ENCODE measurements around the gene KRT17.

The KRT17 gene

DNA sequence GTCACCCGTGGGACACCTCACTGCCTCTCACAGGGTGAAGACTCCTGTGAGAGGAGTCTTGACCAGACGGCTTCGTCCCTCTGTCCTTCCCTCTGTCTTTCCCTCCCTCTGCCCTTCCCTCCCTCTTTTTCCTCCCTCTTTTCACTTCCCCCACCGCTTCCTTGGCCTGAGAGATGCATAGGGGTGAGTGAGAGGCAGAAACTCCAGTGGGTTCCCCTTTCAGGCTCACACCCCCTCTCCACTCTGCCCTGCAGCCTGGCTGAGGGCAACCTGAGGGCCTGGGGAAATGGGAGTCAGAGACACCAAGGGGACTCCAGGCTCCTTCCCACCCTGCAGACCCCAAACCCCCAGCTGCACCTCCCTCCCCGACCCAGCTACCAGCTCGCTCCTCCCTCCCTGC lies 14.6 kb upstream of the KRT17 start:
- no peak overlapping the region for H3K4me3 ChIP-seq (ENCODE audit: low read depth in 1 of 2, low read length in 2 of 2)
- no peak overlapping the region for H3K27ac ChIP-seq (ENCODE audit: low read length)
- H3K4me1 ChIP-seq (ENCODE audit: control insufficient read depth in 1 of 2, insufficient read depth in 2 of 2, low read length in 2 of 2) = peaks cover 3 to 5% of the 10 kb centered on the region in 2 donors
- no peaks in the 10 kb centered on the region for H3K36me3 ChIP-seq (ENCODE audit: control insufficient read depth in 1 of 2, insufficient read depth in 2 of 2, low read length in 2 of 2)
- no peaks in the 10 kb centered on the region for H3K9me3 ChIP-seq (ENCODE audit: control insufficient read depth in 1 of 2, low read length in 2 of 2)
- H3K27me3 ChIP-seq (ENCODE audit: low read depth, low read length) = no peaks in the 10 kb centered on the region

DNA sequence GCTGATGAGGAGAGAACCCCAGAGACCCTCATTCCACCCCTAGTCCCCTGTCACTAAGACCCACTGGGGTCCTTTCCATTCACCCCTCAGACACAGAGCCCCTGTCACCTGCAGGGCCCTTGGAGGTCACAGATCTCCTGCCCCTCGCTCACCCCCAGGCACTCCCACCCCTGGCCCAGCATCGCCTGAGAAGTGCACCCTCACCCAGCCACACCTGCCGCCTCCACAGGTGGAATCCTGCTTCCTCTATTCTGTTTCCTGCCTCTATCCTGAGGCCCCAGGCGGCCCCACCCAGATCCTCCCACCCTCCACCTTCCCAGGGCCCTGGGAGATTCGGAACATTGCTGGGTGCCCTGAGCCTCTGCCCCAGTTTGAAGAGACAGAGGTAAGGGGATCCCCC lies 13.8 kb upstream of the KRT17 start:
- Histone ChIP-seq H3K27ac (ENCODE audit: low read length) (no peak overlapping the region), H3K9me3 (ENCODE audit: control insufficient read depth in 1 of 2, low read length in 2 of 2) (no peaks in the 10 kb centered on the region), H3K36me3 (ENCODE audit: control insufficient read depth in 1 of 2, insufficient read depth in 2 of 2, low read length in 2 of 2) (no peaks in the 10 kb centered on the region), H3K4me3 (ENCODE audit: low read depth in 1 of 2, low read length in 2 of 2) (no peak overlapping the region), H3K4me1 (ENCODE audit: control insufficient read depth in 1 of 2, insufficient read depth in 2 of 2, low read length in 2 of 2) (peaks cover 3 to 5% of the 10 kb centered on the region in 2 donors), H3K27me3 (ENCODE audit: low read depth, low read length) (no peaks in the 10 kb centered on the region)

DNA sequence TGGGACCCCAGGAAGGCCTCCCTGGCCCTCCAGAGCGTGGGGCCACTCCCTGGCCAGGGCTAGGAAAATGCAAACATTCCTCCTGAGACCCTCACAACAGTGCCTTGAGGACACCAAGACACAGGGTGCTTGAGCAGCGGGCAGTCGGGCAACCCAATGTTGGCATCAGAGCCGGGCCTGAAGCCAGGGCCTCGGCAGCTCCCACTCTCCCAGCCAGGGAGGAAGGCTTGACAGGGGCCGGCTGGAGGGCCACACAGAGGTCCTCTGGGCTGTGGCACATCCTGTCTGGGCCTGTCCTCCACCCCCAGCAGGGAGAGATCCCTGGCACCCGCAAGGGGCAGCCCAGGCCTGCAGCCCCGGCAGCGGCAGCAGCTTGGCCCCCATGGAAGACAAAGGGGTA lies 12.3 kb upstream of the KRT17 start:
- Histone ChIP-seq H3K27ac (ENCODE audit: low read length) (no peak overlapping the region), H3K4me1 (ENCODE audit: control insufficient read depth in 1 of 2, insufficient read depth in 2 of 2, low read length in 2 of 2) (peaks cover 3 to 5% of the 10 kb centered on the region in 2 donors), H3K36me3 (ENCODE audit: control insufficient read depth in 1 of 2, insufficient read depth in 2 of 2, low read length in 2 of 2) (no peaks in the 10 kb centered on the region), H3K9me3 (ENCODE audit: control insufficient read depth in 1 of 2, low read length in 2 of 2) (no peaks in the 10 kb centered on the region), H3K27me3 (ENCODE audit: low read depth, low read length) (no peaks in the 10 kb centered on the region), H3K4me3 (ENCODE audit: low read depth in 1 of 2, low read length in 2 of 2) (no peak overlapping the region)

DNA sequence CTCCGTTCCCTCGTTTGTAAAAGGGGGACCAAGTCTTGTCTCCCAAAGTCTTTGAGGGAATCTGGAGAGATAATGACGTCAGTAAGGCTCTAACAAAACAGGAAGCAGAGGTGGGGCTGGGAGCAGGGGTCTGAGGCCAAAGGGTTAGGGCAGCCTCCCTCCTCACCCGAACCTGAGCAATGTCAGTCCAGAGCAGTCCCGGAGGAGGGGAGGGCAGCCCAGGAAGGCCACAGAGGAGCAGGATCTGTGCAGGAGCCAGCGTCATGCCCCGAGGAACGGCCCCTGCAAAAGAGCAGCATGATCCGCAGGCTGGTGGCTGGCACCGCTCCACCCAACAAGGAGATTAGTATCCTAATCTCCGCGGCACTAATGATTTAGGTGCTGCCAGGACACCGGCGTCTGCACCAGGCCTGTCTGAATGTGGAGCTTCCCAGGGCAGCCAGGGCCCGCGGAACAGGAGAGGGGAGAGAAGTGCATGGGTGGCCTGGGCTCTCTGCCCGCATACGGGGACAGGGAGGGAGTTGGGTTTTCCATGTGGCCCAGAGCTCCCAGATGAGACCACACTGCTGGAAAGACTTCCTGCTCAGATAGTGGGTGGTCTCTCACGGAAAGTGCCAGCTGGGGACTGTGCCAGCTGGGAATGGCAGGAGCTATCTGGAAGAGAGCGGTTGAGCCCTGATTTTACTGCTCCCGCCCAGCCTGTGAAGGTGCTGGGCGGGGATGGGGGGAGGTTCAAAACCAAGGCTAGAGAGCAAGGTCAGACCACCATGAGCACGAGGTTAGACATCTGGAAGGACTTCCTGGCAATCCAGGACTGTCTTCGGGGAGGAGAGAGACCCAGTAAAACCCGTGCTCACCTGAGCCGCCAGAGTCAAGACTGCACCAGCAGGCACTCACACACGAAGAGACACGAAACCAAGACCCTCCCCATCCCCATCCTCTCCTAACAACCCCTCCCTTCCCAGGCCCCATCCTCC lies 11.0 kb upstream of the KRT17 start:
- Histone ChIP-seq H3K4me3 (ENCODE audit: low read depth in 1 of 2, low read length in 2 of 2) (peak overlapping the region in 1 of 2 donors; percentile 16), H3K36me3 (ENCODE audit: control insufficient read depth in 1 of 2, insufficient read depth in 2 of 2, low read length in 2 of 2) (no peaks in the 10 kb centered on the region), H3K27me3 (ENCODE audit: low read depth, low read length) (no peaks in the 10 kb centered on the region)

DNA sequence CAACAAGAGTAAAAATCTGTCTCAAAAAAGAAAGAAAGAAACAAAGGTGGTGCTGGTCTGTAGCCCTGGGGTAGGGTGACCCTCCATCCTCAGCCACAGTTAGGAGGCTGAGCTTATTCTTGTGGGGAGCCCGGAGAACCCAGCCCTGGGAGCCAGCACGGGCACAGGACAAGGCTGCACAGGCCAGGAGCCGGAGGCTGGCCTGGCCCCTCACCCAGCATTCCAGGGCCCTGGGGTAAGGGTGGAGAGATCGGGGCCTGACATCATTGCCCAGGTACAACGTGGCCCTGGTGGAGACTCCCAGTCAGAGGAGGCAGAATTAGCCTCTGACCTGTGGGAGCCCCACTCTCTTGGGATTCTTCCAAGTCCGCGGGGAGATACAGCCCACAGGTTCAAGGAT lies 10.3 kb upstream of the KRT17 start:
- Histone ChIP-seq H3K36me3 (ENCODE audit: control insufficient read depth in 1 of 2, insufficient read depth in 2 of 2, low read length in 2 of 2) (no peaks in the 10 kb centered on the region), H3K27me3 (ENCODE audit: low read depth, low read length) (no peaks in the 10 kb centered on the region), H3K27ac (ENCODE audit: low read length) (no peak overlapping the region), H3K4me3 (ENCODE audit: low read depth in 1 of 2, low read length in 2 of 2) (no peak overlapping the region), H3K9me3 (ENCODE audit: control insufficient read depth in 1 of 2, low read length in 2 of 2) (no peaks in the 10 kb centered on the region), H3K4me1 (ENCODE audit: control insufficient read depth in 1 of 2, insufficient read depth in 2 of 2, low read length in 2 of 2) (peaks cover 3 to 5% of the 10 kb centered on the region in 2 donors)

More for the DNA sequence above, 11.0 kb upstream of the KRT17 start:
- Histone ChIP-seq H3K4me1 (ENCODE audit: control insufficient read depth in 1 of 2, insufficient read depth in 2 of 2, low read length in 2 of 2) (peaks cover 3 to 5% of the 10 kb centered on the region in 2 donors), H3K9me3 (ENCODE audit: control insufficient read depth in 1 of 2, low read length in 2 of 2) (no peaks in the 10 kb centered on the region), H3K27ac (ENCODE audit: low read length) (peak overlapping the region; percentile 23)

DNA sequence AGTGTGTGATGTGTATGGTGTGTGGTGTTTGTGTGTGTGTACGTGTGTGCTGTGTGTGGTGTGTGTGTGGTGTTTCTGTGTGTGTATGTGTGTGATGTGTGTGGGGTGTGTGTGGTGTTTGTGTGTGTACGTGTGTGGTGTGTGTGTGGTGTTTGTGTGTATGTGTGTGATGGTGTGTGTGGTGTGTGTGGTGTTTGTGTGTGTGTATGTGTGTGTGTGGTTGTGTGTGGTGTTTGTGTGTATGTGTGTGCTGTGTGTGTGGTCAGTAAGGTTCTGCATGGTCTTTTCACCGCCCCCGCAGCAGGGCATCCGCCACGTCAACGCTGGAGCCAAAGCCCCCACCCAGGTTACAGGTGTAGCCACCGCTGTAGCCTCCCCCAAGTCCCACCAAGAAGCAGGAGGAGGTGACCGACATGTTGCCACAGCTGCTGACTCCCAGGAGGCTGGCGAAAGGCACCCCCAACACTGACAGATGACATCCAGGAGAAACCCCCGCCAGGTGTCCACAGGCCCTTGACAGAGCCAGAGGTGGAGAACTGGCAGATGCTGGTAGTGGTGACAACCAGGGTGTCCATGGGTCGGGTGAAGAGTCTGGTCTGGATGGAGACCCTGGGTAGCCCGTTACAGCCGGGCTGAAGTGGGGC lies 9.3 kb upstream of the KRT17 start:
- Histone ChIP-seq H3K36me3 (ENCODE audit: control insufficient read depth in 1 of 2, insufficient read depth in 2 of 2, low read length in 2 of 2) (no peaks in the 10 kb centered on the region), H3K4me1 (ENCODE audit: control insufficient read depth in 1 of 2, insufficient read depth in 2 of 2, low read length in 2 of 2) (peaks cover 3 to 5% of the 10 kb centered on the region in 2 donors), H3K4me3 (ENCODE audit: low read depth in 1 of 2, low read length in 2 of 2) (no peak overlapping the region), H3K9me3 (ENCODE audit: control insufficient read depth in 1 of 2, low read length in 2 of 2) (no peaks in the 10 kb centered on the region), H3K27me3 (ENCODE audit: low read depth, low read length) (no peaks in the 10 kb centered on the region), H3K27ac (ENCODE audit: low read length) (no peak overlapping the region)

DNA sequence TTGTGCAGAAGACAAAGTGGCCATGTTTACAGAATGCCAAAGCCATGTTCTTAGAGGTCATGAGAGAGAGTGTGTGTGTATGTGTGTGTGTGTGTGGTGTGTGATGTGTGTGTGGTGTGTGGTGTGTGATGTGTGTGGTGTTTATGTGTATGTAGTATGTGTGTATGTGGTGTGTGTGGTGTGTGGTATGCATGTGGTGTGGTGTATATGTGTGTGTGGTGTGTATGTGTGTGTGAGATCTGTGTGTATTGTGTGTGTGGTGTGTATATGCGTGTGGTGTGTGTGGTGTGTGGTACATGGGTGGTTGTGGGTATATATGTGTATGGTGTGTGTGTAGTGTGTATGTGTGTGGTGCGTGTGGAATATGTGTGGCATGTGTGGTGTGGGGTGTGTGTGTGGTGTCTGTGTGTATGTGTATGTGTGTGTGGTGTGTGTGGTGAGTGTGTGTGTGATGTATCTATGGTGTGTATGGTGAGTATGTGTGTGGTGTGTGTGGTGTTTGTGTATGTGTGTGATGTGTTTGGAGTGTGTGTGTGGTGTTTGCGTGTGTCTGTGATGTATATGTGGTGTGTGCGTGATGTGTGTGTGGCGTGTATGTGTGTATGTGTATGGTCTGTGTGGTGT lies 8.2 kb upstream of the KRT17 start:
- no peak overlapping the region for H3K27ac ChIP-seq (ENCODE audit: low read length)
- peaks cover 3 to 5% of the 10 kb centered on the region in 2 donors for H3K4me1 ChIP-seq (ENCODE audit: control insufficient read depth in 1 of 2, insufficient read depth in 2 of 2, low read length in 2 of 2)
- no peak overlapping the region for H3K4me3 ChIP-seq (ENCODE audit: low read depth in 1 of 2, low read length in 2 of 2)
- no peaks in the 10 kb centered on the region for H3K9me3 ChIP-seq (ENCODE audit: control insufficient read depth in 1 of 2, low read length in 2 of 2)
- H3K36me3 ChIP-seq (ENCODE audit: control insufficient read depth in 1 of 2, insufficient read depth in 2 of 2, low read length in 2 of 2) = no peaks in the 10 kb centered on the region
- no peaks in the 10 kb centered on the region for H3K27me3 ChIP-seq (ENCODE audit: low read depth, low read length)

DNA sequence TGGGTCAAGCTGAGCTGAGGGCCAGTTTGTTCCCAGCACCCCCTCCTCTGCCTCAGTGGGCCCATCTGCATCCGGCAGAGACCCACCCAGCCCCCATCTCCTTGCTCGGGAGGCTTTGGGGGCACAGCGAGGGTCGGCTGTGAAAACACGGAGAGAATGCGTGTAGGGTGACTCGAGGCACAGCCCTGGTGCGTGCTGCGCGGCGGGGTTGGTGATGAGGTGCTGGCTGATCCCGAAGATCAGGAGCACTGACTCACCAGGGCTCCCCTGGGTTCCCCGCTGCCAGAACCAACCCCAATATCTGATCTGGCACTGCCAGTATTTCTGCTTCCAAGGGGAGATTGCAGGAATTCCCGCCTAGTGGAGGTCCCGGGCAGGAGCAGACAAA lies 7.5 kb upstream of the KRT17 start:
- Histone ChIP-seq H3K9me3 (ENCODE audit: control insufficient read depth in 1 of 2, low read length in 2 of 2) (no peaks in the 10 kb centered on the region), H3K27ac (ENCODE audit: low read length) (no peak overlapping the region), H3K4me3 (ENCODE audit: low read depth in 1 of 2, low read length in 2 of 2) (no peak overlapping the region), H3K27me3 (ENCODE audit: low read depth, low read length) (no peaks in the 10 kb centered on the region), H3K4me1 (ENCODE audit: control insufficient read depth in 1 of 2, insufficient read depth in 2 of 2, low read length in 2 of 2) (peaks cover 3 to 5% of the 10 kb centered on the region in 2 donors), H3K36me3 (ENCODE audit: control insufficient read depth in 1 of 2, insufficient read depth in 2 of 2, low read length in 2 of 2) (no peaks in the 10 kb centered on the region)

DNA sequence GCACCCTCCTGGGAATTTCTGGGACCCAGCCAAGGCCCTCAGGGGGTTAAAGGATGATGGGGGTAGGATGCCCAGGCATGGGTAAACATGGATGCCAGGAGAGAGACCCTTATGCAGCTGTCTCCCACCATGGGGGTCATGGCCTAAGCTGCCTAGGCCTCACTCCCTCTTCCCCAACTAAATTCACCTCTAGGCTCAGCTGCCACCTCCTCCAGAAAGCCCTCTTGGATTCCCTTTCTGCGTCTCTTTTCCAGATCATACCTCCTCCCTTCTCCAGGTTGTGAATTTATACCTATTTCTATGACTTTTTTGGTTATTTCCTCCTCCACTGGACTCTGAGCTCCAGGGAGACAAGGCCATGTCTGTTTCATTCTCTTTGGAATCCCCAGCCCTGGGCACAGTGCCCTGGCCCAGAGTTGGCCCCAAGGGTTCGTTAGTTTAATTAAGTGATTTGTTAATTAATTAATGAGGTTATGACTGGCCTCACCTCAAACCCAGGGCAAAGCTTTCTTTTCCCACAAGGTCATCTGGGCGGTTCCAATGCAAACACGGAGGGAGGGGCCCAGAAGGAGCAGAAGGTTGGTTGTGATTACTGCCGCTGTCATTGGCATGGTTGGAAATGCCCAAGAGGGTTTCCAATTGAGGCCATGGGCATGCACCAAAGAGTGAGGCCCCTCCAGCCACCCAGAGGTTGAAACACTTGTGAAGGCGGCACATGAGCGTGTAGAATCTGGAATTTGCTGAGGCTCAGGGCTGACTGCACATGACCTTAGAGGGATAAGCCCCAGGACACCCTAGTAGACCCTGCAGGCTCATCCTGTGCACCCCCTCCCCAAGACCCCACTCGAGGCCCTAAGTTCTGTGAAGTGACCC lies 6.9 kb upstream of the KRT17 start:
- no peaks in the 10 kb centered on the region for H3K9me3 ChIP-seq (ENCODE audit: control insufficient read depth in 1 of 2, low read length in 2 of 2)
- no peak overlapping the region for H3K27ac ChIP-seq (ENCODE audit: low read length)
- H3K4me1 ChIP-seq (ENCODE audit: control insufficient read depth in 1 of 2, insufficient read depth in 2 of 2, low read length in 2 of 2) = peaks cover 3 to 5% of the 10 kb centered on the region in 2 donors
- H3K27me3 ChIP-seq (ENCODE audit: low read depth, low read length) = no peaks in the 10 kb centered on the region
- H3K36me3 ChIP-seq (ENCODE audit: control insufficient read depth in 1 of 2, insufficient read depth in 2 of 2, low read length in 2 of 2) = no peaks in the 10 kb centered on the region
- H3K4me3 ChIP-seq (ENCODE audit: low read depth in 1 of 2, low read length in 2 of 2) = no peak overlapping the region

DNA sequence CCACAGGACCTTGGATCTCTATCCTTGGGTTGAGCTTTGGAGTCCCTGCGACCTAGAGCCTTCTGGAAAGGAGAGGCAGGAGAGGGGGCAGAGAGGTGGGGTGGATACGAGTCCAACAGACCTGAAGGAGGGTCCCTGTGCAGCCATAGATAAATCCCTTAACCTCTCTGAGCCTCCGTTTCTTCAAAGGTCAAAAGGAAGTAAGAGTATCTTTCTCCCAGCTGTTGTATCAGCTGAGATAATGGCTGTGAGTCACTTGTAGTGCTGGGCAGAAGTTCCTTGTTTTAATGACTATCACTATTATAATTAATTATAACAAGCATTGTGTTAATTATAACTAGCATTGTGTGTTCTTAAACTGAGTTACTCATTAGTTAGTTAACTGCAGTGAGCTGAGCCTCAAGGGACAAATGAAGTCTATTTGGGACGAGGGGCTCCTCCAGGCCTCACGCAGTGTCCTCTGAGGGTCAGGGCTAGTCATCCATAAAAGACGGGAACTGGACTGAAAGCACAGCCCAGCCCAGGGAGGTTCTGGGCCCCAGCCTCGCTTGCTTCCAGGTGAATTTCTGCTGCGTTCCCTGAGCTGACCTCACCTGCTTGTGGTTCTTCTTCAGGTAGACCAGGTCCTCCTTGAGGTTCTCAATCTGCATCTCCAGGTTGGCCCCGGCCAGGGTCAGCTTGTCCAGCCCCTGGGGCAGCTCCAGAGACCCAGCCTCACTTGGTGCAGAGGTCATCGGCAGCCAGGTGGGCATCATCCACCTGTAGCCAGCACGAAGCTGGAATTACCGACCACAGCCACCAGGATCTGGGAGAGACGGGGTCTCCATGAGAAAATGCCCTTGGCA lies 5.7 kb upstream of the KRT17 start:
- H3K36me3 ChIP-seq (ENCODE audit: control insufficient read depth in 1 of 2, insufficient read depth in 2 of 2, low read length in 2 of 2) = no peaks in the 10 kb centered on the region
- H3K9me3 ChIP-seq (ENCODE audit: control insufficient read depth in 1 of 2, low read length in 2 of 2) = no peaks in the 10 kb centered on the region
- no peak overlapping the region for H3K4me3 ChIP-seq (ENCODE audit: low read depth in 1 of 2, low read length in 2 of 2)
- no peak overlapping the region for H3K27ac ChIP-seq (ENCODE audit: low read length)
- H3K4me1 ChIP-seq (ENCODE audit: control insufficient read depth in 1 of 2, insufficient read depth in 2 of 2, low read length in 2 of 2) = peaks cover 0 to under 1% of the 10 kb centered on the region in 2 donors
- no peaks in the 10 kb centered on the region for H3K27me3 ChIP-seq (ENCODE audit: low read depth, low read length)
